Ammon's horn (tissue), 1 donor: ENCODE results near the gene CEP85.
A peak's percentile ranks its signal among the peaks of the same experiment; 100 is the strongest.

Experiments
- DNase-seq: peaks from one replicate; pipeline ENCODE4 v3.0.0-alpha.2; 2016; ENCODE audit warnings: low spot score

Gene CEP85

GRCh38 chr1:26233903-26234643 lies at the start of gene CEP85:
Gene CEP85, plus strand, starts transcription at chr1:26234200. Its CDS starts 5,584 bp downstream, at chr1:26239784.
- DNase-seq: peak; percentile 99

DNA sequence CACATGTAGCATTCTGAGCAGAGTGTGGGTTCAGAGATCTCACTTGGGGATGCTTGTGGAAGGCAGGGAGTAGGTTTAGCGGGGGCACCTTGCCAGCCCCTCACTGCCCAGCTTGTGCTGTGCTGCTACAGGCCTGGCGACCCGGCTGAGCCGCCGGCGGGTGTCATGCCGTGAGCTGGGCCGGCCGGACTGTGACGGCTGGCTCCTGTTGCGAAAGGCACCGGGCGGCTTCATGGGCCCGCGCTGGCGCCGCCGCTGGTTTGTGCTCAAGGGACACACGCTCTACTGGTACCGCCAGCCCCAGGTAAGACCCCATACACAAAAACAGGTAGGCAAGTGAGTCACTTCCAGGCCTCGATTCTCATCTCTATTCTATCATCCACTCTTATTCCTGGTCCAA lies 49.1 kb upstream of the CEP85 start:
- DNase-seq: no peak

- no peak for DNase-seq
Observed at GRCh38 chr1:26187882-26188281, 46.1 kb upstream of the CEP85 start.

DNA sequence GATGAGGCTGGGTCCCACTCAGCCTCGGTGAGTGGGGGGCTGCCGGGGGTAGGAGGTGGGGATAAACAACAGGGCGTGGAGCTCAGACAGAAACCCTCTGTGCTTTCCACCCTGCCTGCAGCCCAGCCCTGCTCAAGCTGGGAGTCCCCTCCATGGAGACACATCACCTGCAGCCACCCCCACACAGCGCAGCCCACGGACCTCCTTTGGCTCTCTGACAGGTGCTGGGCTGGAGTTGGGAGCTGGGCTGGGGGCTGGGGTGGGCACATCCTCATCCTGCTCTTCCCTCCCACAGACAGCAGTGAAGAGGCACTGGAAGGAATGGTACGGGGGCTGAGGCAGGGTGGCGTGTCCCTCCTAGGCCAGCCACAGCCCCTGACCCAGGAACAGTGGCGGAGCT lies 45.5 kb upstream of the CEP85 start:
- DNase-seq: no peak

DNA sequence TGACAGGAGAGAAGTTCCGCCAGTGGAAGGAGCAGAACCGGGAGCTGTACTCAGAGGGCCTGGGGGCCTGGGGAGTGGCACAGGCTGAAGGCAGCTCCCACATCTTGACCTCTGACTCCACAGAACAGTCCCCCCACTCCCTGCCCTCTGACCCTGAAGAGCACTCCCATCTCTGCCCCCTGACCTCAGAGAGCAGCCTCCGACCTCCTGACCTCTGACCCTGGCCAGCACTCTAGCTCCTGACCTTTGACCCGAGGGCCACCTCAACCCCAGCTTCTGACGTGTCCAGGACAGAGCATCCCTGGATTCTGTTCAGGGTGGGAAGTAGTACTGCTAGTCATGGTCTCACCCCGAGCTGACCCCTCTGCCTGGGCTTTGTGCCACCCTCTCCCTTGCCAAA lies 44.7 kb upstream of the CEP85 start:
- no peak for DNase-seq

DNA sequence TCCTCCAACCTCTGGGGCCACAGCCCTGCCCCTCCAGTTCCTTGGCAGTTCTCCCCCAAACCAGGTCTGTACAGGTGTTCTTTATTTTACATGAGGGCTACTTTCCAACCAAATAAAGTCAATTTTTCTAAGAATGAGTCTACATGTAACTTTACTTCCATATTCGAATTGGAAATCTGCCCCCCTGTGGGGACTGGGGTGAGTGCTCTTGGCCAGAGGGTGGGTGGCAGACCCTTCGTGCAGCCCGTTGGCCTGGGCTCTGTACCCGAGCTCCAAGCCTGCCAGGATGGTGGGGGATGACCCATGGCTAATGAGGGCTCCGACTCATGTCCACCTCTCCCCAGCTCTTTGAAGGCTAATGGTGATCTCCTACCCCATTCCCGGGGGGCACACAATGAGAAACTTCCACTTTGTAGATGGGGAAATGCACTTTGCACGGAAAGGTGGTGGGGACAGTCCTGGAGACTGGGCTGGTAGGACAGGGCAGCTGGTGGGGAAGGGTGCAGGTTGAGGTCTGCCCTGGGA lies 44.2 kb upstream of the CEP85 start:
- no peak for DNase-seq

GRCh38 chr1:26190373-26190987 lies 43.5 kb upstream of the CEP85 start, which contains the start of gene CATSPER4:
Gene CATSPER4, plus strand, starts transcription at chr1:26190602. Its CDS starts 26 bp downstream, at chr1:26190628.
- no peak for DNase-seq

DNA sequence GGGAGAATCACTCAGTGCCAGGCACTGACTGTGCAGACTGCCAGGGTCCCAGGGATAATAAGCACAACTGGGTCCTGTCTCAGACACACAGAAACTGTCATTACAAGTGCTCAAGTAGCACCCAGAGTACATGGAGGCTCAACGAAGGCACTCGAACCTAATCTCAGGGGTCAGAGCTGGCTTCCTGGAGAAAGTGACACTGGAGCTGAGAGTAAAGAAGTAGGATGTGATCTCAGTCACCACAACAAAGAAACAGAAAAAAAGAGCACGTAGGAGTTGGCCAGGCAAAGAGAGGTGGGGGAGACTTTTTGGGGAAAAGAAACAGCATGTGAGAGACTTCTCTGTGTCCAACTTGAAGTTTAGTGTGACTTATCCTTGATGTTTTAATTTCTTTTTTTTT lies 42.3 kb upstream of the CEP85 start:
- DNase-seq: no peak

- DNase-seq: no peak
Observed at GRCh38 chr1:26195805-26196204, 38.2 kb upstream of the CEP85 start.

GRCh38 chr1:26197301-26197700 lies 36.7 kb upstream of the CEP85 start:
- no peak for DNase-seq

GRCh38 chr1:26197813-26198212 lies 36.2 kb upstream of the CEP85 start:
- no peak for DNase-seq

- no peak for DNase-seq
Observed at GRCh38 chr1:26200413-26200812, 33.6 kb upstream of the CEP85 start.

- DNase-seq: no peak
Observed at GRCh38 chr1:26203642-26204318, 30.2 kb upstream of the CEP85 start.

GRCh38 chr1:26210147-26210870 lies 23.7 kb upstream of the CEP85 start:
- no peak for DNase-seq

DNA sequence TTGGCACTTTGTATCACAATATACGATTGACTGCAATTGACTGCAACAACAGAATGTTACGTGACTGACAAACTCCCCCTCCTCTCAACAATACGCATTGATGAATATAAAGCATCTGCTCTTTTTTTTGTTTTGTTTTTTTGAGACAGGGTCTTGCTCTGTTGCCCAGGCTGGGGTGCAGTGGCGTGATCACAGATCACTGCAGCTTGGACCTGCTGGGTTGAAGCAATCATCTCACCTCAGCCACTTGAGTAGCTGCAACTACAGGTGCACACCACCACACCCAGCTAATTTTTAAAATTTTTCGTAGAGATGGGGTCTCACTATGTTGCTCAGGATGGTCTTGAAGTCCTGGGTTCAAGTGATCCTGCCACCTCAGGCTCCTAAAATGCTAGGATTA lies 21.3 kb upstream of the CEP85 start:
- no peak for DNase-seq

DNA sequence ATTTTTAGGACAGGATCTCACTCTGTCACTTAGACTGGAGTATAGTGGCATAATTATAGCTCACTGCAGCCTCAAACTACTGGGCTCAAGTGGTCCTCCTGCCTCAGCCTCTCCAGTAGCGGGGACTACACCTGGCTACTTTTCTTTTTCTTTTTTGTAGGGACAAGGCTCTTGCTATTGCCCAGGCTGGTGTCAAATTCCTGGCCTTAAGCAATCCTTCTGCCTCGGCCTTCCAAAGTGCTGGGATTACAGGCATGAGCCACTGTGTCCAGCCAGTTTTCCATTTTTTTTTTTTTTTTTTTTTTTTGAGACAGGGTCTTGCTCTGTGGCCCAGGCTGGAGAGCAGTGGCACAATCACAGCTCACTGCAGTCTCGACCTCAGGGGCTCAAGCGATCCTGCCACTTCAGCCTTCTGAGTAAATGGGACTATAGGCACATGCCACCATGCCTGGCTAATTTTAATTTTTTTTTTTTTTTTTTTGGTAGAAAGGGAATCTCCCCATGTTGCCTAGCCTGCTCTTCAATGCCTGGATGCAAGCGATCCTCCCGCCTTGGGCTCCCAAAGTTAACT lies 20.6 kb upstream of the CEP85 start:
- DNase-seq: no peak

DNA sequence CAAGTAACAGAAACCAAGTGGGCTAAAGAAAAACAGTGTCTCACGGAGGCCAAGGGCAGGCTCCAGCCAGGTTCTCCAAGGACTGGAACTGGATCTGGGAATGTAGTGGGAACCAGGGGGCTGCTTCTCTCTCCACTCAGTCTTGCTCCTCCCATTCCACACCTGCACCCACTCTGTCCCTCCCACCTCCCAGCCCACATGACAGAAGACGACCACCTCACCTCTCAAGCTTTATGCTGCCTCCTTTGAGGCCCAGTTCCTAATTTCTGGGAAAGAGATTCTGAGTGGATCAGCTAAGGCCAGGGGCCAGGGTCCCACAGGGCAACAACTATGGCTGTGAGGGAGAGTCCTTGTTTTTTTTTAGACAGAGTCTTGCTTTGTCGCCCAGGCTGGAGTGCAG lies 18.8 kb upstream of the CEP85 start:
- no peak for DNase-seq

GRCh38 chr1:26218906-26219494 lies 15.0 kb upstream of the CEP85 start:
- DNase-seq: no peak

- DNase-seq: peak; percentile 10
Observed at GRCh38 chr1:26220199-26220912, 13.6 kb upstream of the CEP85 start.

GRCh38 chr1:26221094-26221493 lies 12.9 kb upstream of the CEP85 start:
- DNase-seq: no peak

GRCh38 chr1:26224606-26225005 lies 9.4 kb upstream of the CEP85 start:
- DNase-seq: no peak
